ENCODE results near the gene METTL18. TPM values are rescaled to one million over a fixed set of nuclear protein-coding genes. Genes with fewer than 3 reads are reported as not detected.

Gene METTL18
- polyA plus RNA-seq, 1 donor from 2014 or later, result 7.0 TPM

DNA sequence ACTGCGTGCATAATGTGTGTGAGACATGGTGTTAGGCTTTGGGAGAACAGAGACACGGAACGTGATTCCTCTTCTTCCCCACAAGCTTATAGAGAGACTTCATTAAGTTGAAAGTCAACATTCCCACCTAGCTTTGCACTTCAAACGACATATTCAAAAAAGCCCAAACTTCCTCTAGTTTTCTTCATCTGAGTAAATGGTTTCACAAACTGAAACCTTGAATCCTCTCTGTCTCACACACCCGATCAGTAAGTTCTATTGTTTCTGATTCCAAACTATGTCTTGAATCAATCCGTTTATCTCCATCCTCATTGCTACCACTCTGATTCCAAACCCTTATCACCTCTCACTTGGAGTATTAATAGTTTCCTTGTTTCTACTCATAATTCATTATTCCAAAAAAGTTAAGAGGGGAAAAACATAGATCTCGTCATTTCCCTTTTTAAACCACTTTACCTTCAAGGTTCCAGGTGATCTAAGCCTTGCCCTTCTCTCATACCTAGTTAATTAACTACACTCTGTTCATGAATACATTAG, 1.6 kb upstream of the METTL18 start:
- H3K4me3 ChIP-seq (ENCODE audit: low read length), result peak overlapping the region; percentile 82
- TF ChIP-seq MXI1 (conservative IDR thresholded peaks at IDR 0.05; ENCODE audit: poor library complexity, severe bottlenecking), result no peak
- TF ChIP-seq EZH2 (IDR thresholded peaks at IDR 0.05; ENCODE audit: borderline replicate concordance, insufficient read depth, low read length, poor library complexity, severe bottlenecking), result no peak
- TF ChIP-seq POLR2AphosphoS5 (IDR thresholded peaks at IDR 0.05), result no peak
- TF ChIP-seq EP300 (conservative IDR thresholded peaks at IDR 0.05; ENCODE audit: poor library complexity, severe bottlenecking), result no peak
- no peak for TF ChIP-seq RAD21 (conservative IDR thresholded peaks at IDR 0.05)
- TF ChIP-seq, protein P1, sequence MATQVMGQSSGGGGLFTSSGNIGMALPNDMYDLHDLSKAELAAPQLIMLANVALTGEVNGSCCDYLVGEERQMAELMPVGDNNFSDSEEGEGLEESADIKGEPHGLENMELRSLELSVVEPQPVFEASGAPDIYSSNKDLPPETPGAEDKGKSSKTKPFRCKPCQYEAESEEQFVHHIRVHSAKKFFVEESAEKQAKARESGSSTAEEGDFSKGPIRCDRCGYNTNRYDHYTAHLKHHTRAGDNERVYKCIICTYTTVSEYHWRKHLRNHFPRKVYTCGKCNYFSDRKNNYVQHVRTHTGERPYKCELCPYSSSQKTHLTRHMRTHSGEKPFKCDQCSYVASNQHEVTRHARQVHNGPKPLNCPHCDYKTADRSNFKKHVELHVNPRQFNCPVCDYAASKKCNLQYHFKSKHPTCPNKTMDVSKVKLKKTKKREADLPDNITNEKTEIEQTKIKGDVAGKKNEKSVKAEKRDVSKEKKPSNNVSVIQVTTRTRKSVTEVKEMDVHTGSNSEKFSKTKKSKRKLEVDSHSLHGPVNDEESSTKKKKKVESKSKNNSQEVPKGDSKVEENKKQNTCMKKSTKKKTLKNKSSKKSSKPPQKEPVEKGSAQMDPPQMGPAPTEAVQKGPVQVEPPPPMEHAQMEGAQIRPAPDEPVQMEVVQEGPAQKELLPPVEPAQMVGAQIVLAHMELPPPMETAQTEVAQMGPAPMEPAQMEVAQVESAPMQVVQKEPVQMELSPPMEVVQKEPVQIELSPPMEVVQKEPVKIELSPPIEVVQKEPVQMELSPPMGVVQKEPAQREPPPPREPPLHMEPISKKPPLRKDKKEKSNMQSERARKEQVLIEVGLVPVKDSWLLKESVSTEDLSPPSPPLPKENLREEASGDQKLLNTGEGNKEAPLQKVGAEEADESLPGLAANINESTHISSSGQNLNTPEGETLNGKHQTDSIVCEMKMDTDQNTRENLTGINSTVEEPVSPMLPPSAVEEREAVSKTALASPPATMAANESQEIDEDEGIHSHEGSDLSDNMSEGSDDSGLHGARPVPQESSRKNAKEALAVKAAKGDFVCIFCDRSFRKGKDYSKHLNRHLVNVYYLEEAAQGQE (IDR thresholded peaks at IDR 0.05; ENCODE audit: borderline replicate concordance), result no peak
- TF ChIP-seq, protein P2, sequence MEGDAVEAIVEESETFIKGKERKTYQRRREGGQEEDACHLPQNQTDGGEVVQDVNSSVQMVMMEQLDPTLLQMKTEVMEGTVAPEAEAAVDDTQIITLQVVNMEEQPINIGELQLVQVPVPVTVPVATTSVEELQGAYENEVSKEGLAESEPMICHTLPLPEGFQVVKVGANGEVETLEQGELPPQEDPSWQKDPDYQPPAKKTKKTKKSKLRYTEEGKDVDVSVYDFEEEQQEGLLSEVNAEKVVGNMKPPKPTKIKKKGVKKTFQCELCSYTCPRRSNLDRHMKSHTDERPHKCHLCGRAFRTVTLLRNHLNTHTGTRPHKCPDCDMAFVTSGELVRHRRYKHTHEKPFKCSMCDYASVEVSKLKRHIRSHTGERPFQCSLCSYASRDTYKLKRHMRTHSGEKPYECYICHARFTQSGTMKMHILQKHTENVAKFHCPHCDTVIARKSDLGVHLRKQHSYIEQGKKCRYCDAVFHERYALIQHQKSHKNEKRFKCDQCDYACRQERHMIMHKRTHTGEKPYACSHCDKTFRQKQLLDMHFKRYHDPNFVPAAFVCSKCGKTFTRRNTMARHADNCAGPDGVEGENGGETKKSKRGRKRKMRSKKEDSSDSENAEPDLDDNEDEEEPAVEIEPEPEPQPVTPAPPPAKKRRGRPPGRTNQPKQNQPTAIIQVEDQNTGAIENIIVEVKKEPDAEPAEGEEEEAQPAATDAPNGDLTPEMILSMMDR (IDR thresholded peaks at IDR 0.05; ENCODE audit: poor library complexity, severe bottlenecking), result no peak
- no peak for TF ChIP-seq SMC3 (conservative IDR thresholded peaks at IDR 0.05; ENCODE audit: poor library complexity)
- no peak for TF ChIP-seq TAF1 (IDR thresholded peaks at IDR 0.05; ENCODE audit: low read depth)

DNA sequence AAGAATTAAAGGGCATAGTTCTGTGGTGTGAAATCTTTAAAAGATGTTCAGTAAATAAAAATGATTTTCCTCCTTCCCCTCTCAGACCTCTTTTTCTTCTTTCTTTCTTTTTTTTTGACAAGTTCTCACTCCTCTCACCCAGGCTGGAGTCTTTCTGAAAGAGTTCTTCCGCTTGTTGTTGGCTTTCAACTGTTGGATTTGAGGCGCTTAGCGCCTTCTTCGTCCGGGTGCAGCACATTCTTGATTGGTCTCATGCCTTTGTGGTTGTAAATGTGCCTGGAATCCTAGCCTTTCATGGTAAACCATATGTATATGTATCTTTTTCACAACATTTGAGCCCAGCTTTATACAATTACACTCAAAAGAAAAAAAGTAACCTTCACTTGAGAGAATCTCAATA, 980 bp upstream of the METTL18 start:
- Histone ChIP-seq H2AFZ (ENCODE audit: low read depth, low read length) (no peak overlapping the region), H3K27me3 (ENCODE audit: insufficient read depth, low read depth, low read length) (no peaks in the 10 kb centered on the region), H3K36me3 (ENCODE audit: insufficient read depth, low read length) (peaks cover 4% of the 10 kb centered on the region), H3K79me2 (replicated peaks; ENCODE audit: insufficient read depth, low read length) (peaks cover 12% of the 10 kb centered on the region), H3K9me2 (ENCODE audit: insufficient read depth, low read length) (no peaks in the 10 kb centered on the region), H3F3A (ENCODE audit: insufficient read depth, low read length, poor library complexity, severe bottlenecking) (no peaks in the 10 kb centered on the region), H3K9me3 (ENCODE audit: low read length) (no peaks in the 10 kb centered on the region), H4K20me1 (ENCODE audit: insufficient read depth) (no peaks in the 10 kb centered on the region), H3K4me2 (ENCODE audit: low read length) (peak overlapping the region; percentile 67), H3K27ac (ENCODE audit: low read length) (no peak overlapping the region), H3K4me3 (ENCODE audit: low read length) (peak overlapping the region; percentile 82), H3K9ac (ENCODE audit: low read length) (no peak overlapping the region)
- TF ChIP-seq MXI1 (conservative IDR thresholded peaks at IDR 0.05; ENCODE audit: poor library complexity, severe bottlenecking) (no peak), SMC3 (conservative IDR thresholded peaks at IDR 0.05; ENCODE audit: poor library complexity) (no peak), RAD21 (conservative IDR thresholded peaks at IDR 0.05) (no peak), EP300 (conservative IDR thresholded peaks at IDR 0.05; ENCODE audit: poor library complexity, severe bottlenecking) (no peak), EZH2 (IDR thresholded peaks at IDR 0.05; ENCODE audit: borderline replicate concordance, insufficient read depth, low read length, poor library complexity, severe bottlenecking) (no peak), TAF1 (IDR thresholded peaks at IDR 0.05; ENCODE audit: low read depth) (no peak), POLR2AphosphoS5 (IDR thresholded peaks at IDR 0.05) (no peak)
- TF ChIP-seq, protein P2 (IDR thresholded peaks at IDR 0.05; ENCODE audit: poor library complexity, severe bottlenecking), result no peak
- TF ChIP-seq, protein P1 (IDR thresholded peaks at IDR 0.05; ENCODE audit: borderline replicate concordance), result no peak

More for the DNA sequence above, 1.6 kb upstream of the METTL18 start:
- H3K9me2 ChIP-seq (ENCODE audit: insufficient read depth, low read length), result no peaks in the 10 kb centered on the region
- no peak overlapping the region for H2AFZ ChIP-seq (ENCODE audit: low read depth, low read length)
- H3F3A ChIP-seq (ENCODE audit: insufficient read depth, low read length, poor library complexity, severe bottlenecking), result no peaks in the 10 kb centered on the region
- no peaks in the 10 kb centered on the region for H3K27me3 ChIP-seq (ENCODE audit: insufficient read depth, low read depth, low read length)
- no peaks in the 10 kb centered on the region for H3K36me3 ChIP-seq (ENCODE audit: insufficient read depth, low read length)
- no peak overlapping the region for H3K4me2 ChIP-seq (ENCODE audit: low read length)
- H3K79me2 ChIP-seq (replicated peaks; ENCODE audit: insufficient read depth, low read length), result peaks cover 12% of the 10 kb centered on the region
- no peaks in the 10 kb centered on the region for H4K20me1 ChIP-seq (ENCODE audit: insufficient read depth)
- no peak overlapping the region for H3K27ac ChIP-seq (ENCODE audit: low read length)
- no peak overlapping the region for H3K9ac ChIP-seq (ENCODE audit: low read length)
- H3K9me3 ChIP-seq (ENCODE audit: low read length), result no peaks in the 10 kb centered on the region
